HL-60 (cell line): ENCODE measurements around the gene C20orf204.

Source experiments
- CTCF ChIP-seq: IDR thresholded peaks from one replicate; pipeline ENCODE4 v1.5.1; 2011; ENCODE audit warnings: low read length, control low read depth, inconsistent platforms; ENCODE audit not compliant: insufficient read depth
- POLR2AphosphoS5 ChIP-seq: IDR thresholded peaks from 2 replicates; pipeline ENCODE4 v1.6.1; 2012; ENCODE audit warnings: low read depth

- no peak for TF ChIP-seq CTCF
- no peak for TF ChIP-seq POLR2AphosphoS5
These were observed 27.6 kb downstream of the C20orf204 start for GRCh38 chr20:64063389-64064144.
